Stomach (tissue), 9 donors: ENCODE measurements around the gene LIMS2. TPM values are rescaled to one million over a fixed set of nuclear protein-coding genes. Genes with fewer than 3 reads are reported as not detected.

ENCODE experiments used
- DNase-seq, 2 donors: peaks; one replicate each; pipeline versions ENCODE4 v3.0.0 to v3.0.0-alpha.2; 2013 to 2019
- H3K27ac ChIP-seq, 5 donors: fragments of 200-600 bp in 4 of 5; sonication (generic) in 4 of 5; one replicate each; pipeline ENCODE4 v1.5.1; 2013 to 2019; ENCODE audit warnings: mild to moderate bottlenecking in 1 of 5, moderate library complexity in 1 of 5
- H3K27me3 ChIP-seq, 3 donors: fragments of 200-600 bp; sonication (generic); one replicate each; pipeline ENCODE4 v1.5.1; 2017 to 2019; ENCODE audit warnings: mixed run types in 1 of 3
- H3K36me3 ChIP-seq, 4 donors: fragments of 200-600 bp; sonication (generic); 1 replicate in 3 of 4; 2 replicates in 1 of 4; pipeline ENCODE4 v1.5.1; 2016 to 2019
- H3K4me1 ChIP-seq, 4 donors: fragments of 200-600 bp; sonication (generic); one replicate each; pipeline ENCODE4 v1.5.1; 2016 to 2019
- H3K4me3 ChIP-seq, 4 donors: fragments of 200-600 bp; sonication (generic) in 3 of 4; one replicate each; pipeline ENCODE4 v1.5.1; 2016 to 2019; ENCODE audit warnings: mild to moderate bottlenecking in 1 of 4
- H3K9me3 ChIP-seq, 4 donors: fragments of 200-600 bp; sonication (generic); one replicate each; pipeline ENCODE4 v1.5.1; 2016 to 2019
- CTCF ChIP-seq, 7 experiments: fragments of 450-650 bp in 4 of 7; fragments of 200-600 bp in 3 of 7; sonication (generic) in 3 of 7; IDR thresholded peaks; one replicate each; pipeline ENCODE4 v1.5.1; 2016 to 2019; ENCODE audit warnings: antibody characterized with exemption in 7 of 7, control low read depth in 2 of 7, mild to moderate bottlenecking in 1 of 7
- EP300 ChIP-seq: sonication (generic); formaldehyde crosslinking; IDR thresholded peaks from one replicate; pipeline ENCODE4 v1.6.1; 2017; ENCODE audit warnings: antibody characterized with exemption
- POLR2A ChIP-seq, 4 donors: fragments of 450-650 bp; IDR thresholded peaks; one replicate each; pipeline ENCODE4 v1.6.1; 2016; ENCODE audit warnings: antibody characterized with exemption in 4 of 4, control low read depth in 2 of 4, mild to moderate bottlenecking in 1 of 4, moderate library complexity in 1 of 4
- POLR2AphosphoS5 ChIP-seq, 3 donors: sonication (generic); formaldehyde crosslinking; IDR thresholded peaks; one replicate each; pipeline ENCODE4 v1.6.1; 2016; ENCODE audit warnings: antibody characterized with exemption in 3 of 3
- WGBS, 5 donors: extraction: QIAGEN DNeasy Blood & Tissue Kit in 3 of 5; methylation state at CpG; one replicate each; pipeline versions ENCODE4 v1.1.5 to v1.1.7; 2013 to 2018; 5-methylcytosine and 5-hydroxymethylcytosine counted together
- intact Hi-C: fragments of 100-400 bp; cut with DNase I; formaldehyde crosslinking; loops from one replicate; pipeline ENCODE4 v1.15.1; 2023; ENCODE audit warnings: low total_unique reads
- polyA plus RNA-seq, 3 donors: library from polyadenylated mRNA; stranded (reverse); fragments of 200-250 nt; gene quantifications; one replicate each; pipeline ENCODE4 v1.2.3, GENCODE V29; 2013
- total RNA-seq, 5 donors: library from RNA; depleted of rRNA; stranded (reverse); fragments of >200 nt; gene quantifications; one replicate each; pipeline versions ENCODE4 v1.1.0 to v1.2.3, GENCODE V29; 2014 to 2016
- donor health status: healthy with polysubstance abuse.
- donor health status: Bipolar disorder and iron deficiency.
- donor health status: healthy.

LIMS2 gene
- total and polyA plus RNA-seq, 8 donors, result 30.3 to 94.1 (median 59.5) TPM

GRCh38 chr2:127611076-127611925 is 64.0 kb downstream of the LIMS2 start:
- Histone ChIP-seq H3K9me3 (peaks cover 0 to 39% (median 26%) of the 10 kb centered on the region in 4 donors), H3K4me3 (no peak overlapping the region), H3K27me3 (peaks cover 0 to 5% (median 0%) of the 10 kb centered on the region in 3 donors), H3K27ac (no peak overlapping the region), H3K4me1 (no peaks in the 10 kb centered on the region), H3K36me3 (no peaks in the 10 kb centered on the region)
- no peak for TF ChIP-seq EP300
- TF ChIP-seq CTCF (IDR thresholded peaks at IDR 0.05), result no peak
- TF ChIP-seq POLR2AphosphoS5 (IDR thresholded peaks at IDR 0.05), result no peak
- TF ChIP-seq POLR2A (IDR thresholded peaks at IDR 0.05), result no peak
- whole genome bisulfite sequencing, 5 donors, result 82 to 86% (median 84%) methylated on average over 10 to 11 of the region's 11 CpGs
- intact Hi-C loops, result no loop called here
- peak in 1 of 2 donors; percentile 17 for DNase-seq

GRCh38 chr2:127610561-127610960 is 64.8 kb downstream of the LIMS2 start:
- peaks cover 0 to 5% (median 0%) of the 10 kb centered on the region in 3 donors for H3K27me3 ChIP-seq
- H3K27ac ChIP-seq, result no peak overlapping the region
- H3K36me3 ChIP-seq, result no peaks in the 10 kb centered on the region
- peaks cover 0 to 39% (median 26%) of the 10 kb centered on the region in 4 donors for H3K9me3 ChIP-seq
- no peak overlapping the region for H3K4me3 ChIP-seq
- no peak for DNase-seq
- 67 to 100% (median 87%) methylated on average over 1 of the region's 1 CpG for WGBS, 5 donors
- intact Hi-C loops, result no loop called here
- TF ChIP-seq EP300 (no peak), POLR2A (IDR thresholded peaks at IDR 0.05) (no peak)
- no peaks in the 10 kb centered on the region for H3K4me1 ChIP-seq

GRCh38 chr2:127609818-127610217 is 65.5 kb downstream of the LIMS2 start:
- no peak overlapping the region for H3K27ac ChIP-seq
- H3K9me3 ChIP-seq, result peaks cover 0 to 39% (median 26%) of the 10 kb centered on the region in 4 donors
- no peaks in the 10 kb centered on the region for H3K4me1 ChIP-seq
- peak in 1 of 2 donors; percentile 0 for DNase-seq
- H3K27me3 ChIP-seq, result peaks cover 0 to 5% (median 0%) of the 10 kb centered on the region in 3 donors
- WGBS, 5 donors, result 87 to 94% (median 91%) methylated on average over 7 to 8 of the region's 8 CpGs
- H3K36me3 ChIP-seq, result no peaks in the 10 kb centered on the region
- intact Hi-C loops, result no loop called here
- TF ChIP-seq EP300, result no peak
- no peak for TF ChIP-seq POLR2A (IDR thresholded peaks at IDR 0.05)
- no peak for TF ChIP-seq POLR2AphosphoS5 (IDR thresholded peaks at IDR 0.05)
- TF ChIP-seq CTCF (IDR thresholded peaks at IDR 0.05), result no peak
- no peak overlapping the region for H3K4me3 ChIP-seq

- no peaks in the 10 kb centered on the region for H3K4me1 ChIP-seq
- intact Hi-C loops, result no loop called here
- WGBS, 5 donors, result 84 to 94% (median 87%) methylated on average over 13 to 24 of the region's 24 CpGs
- H3K4me3 ChIP-seq, result no peak overlapping the region
- peak in 1 of 2 donors; percentile 11 for DNase-seq
- H3K27me3 ChIP-seq, result peaks cover 0 to 5% (median 0%) of the 10 kb centered on the region in 3 donors
- no peak overlapping the region for H3K27ac ChIP-seq
- no peak for TF ChIP-seq EP300
- no peak for TF ChIP-seq POLR2A (IDR thresholded peaks at IDR 0.05)
- TF ChIP-seq POLR2AphosphoS5 (IDR thresholded peaks at IDR 0.05), result no peak
- no peak for TF ChIP-seq CTCF (IDR thresholded peaks at IDR 0.05)
- H3K36me3 ChIP-seq, result no peaks in the 10 kb centered on the region
- peaks cover 0 to 37% (median 25%) of the 10 kb centered on the region in 4 donors for H3K9me3 ChIP-seq
Measured at GRCh38 chr2:127609031-127609751, 66.1 kb downstream of the LIMS2 start.
